Stimulated activated CD8-positive, alpha-beta memory T cell treated with anti-CD3 and anti-CD28 coated beads, Interleukin-7, amount 100 ng/mL, for 24 hours (primary cell): Measurements from ENCODE around the gene ALPI.
"Not testable (repeated sequence)": the region's sequence is repeated elsewhere in the genome, so short reads cannot be mapped to it uniquely, and the experiment has no call there.

Source experiments
- DNase-seq: peaks from one replicate; pipeline ENCODE4 v3.0.0-alpha.2; 2020; ENCODE audit warnings: low read depth

ALPI gene

DNA sequence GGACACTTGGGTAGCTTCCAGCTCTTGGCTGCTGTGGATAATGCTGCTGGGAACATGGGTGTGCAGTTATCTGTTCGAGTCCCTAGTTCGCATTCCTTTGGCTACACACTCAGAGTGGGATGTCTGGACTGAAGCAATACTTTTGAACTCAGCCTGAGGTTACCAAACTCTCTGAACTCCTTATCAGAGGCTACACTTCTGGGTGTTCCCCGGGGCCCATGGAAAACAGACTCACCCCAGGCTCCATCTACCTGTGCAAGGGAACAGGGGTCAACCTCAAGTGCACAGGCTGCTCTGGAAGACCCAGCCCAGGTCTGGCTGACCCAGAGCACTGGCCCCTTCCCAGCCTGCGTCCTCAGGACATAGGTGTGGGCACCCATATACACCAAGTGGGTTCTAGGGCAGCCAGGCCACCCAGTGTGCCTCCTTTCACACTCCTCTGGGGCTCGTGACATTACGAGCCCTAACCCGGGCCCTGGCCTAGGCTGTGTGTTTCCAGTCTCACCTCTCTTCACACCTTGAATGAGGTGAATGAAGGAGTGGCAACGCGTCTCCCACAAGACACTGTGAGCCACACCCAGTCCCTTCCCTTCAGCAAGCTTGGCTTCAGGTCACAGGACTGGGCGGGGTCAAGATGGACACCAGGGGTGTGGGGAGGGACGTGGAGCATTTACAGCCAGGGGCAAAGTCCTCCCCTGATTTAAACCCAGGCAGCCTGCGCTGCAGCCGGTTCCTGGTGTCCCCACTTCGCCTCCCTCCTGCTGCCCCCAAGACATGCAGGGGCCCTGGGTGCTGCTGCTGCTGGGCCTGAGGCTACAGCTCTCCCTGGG is at the start of gene ALPI:
ALPI (plus strand) TSS at position 728 of the 830 bp plus-strand sequence; CDS start at position 775, 47 bp downstream.
- DNase-seq: no peak

DNA sequence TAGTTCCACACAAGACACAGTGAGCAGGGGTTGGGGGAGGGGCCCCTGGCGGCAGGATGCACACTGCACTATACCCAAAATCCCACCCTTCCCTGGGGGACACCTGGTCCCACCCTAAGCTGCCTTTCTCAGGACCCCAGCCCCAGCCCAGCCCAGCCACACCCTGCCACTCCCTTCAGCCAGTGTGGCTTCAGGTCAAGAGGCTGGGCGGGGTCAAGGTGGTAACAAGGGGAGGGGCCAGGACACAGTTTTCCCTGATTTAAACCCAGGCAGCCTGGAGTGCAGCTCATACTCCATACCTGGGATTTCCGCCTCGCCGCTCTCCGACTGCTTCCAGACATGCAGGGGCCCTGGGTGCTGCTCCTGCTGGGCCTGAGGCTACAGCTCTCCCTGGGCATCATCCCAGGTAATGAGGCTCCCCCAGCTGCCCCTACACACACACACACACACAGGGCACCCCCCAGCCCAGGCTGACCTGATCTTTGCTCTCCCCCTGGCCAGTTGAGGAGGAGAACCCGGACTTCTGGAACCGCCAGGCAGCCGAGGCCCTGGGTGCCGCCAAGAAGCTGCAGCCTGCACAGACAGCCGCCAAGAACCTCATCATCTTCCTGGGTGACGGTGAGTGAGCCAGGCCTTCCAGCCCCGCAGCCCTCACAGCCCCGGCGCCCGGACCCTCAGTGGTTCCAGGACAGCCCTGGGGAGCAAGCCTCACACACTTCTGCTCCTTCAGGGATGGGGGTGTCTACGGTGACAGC is 49.2 kb upstream of the ALPI start, which contains the start of gene ALPG:
ALPG (plus strand) TSS at position 289 of the 755 bp plus-strand sequence; CDS start at position 340, 51 bp downstream.
- no peak for DNase-seq

DNA sequence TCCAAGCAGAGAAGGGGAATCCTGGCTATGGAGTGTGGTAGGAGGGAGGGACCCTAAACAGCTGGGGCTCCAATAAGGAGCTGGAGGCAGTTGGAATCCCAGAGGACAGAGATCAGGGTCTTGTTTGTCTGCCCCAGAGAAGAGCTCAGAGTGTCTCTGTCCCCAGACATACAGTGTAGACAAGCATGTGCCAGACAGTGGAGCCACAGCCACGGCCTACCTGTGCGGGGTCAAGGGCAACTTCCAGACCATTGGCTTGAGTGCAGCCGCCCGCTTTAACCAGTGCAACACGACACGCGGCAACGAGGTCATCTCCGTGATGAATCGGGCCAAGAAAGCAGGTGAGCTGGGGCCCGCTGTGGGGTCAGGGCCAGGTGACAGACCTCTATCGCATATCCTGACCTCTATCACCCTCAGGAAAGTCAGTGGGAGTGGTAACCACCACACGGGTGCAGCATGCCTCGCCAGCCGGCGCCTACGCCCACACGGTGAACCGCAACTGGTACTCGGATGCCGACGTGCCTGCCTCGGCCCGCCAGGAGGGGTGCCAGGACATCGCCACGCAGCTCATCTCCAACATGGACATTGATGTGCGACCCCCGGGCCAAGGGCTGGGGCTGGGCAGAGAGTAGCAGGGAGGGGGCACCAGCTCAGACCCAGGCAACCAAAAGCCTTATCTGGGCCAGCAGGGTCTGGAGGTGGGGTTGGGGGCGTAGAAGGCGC is 48.4 kb upstream of the ALPI start:
- not testable (repeated sequence) for DNase-seq

DNA sequence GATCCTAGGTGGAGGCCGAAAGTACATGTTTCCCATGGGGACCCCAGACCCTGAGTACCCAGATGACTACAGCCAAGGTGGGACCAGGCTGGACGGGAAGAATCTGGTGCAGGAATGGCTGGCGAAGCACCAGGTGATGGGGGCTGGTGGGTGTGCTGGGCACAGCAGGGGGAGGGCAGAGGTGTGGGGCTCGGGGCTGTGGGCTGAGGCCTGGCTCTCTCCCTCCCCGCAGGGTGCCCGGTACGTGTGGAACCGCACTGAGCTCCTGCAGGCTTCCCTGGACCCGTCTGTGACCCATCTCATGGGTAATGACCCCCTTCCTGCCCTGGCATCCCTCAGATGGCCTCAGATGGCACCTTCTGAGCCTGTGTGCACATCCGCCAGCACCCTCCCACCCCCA is 47.7 kb upstream of the ALPI start:
- DNase-seq: not testable (repeated sequence)

DNA sequence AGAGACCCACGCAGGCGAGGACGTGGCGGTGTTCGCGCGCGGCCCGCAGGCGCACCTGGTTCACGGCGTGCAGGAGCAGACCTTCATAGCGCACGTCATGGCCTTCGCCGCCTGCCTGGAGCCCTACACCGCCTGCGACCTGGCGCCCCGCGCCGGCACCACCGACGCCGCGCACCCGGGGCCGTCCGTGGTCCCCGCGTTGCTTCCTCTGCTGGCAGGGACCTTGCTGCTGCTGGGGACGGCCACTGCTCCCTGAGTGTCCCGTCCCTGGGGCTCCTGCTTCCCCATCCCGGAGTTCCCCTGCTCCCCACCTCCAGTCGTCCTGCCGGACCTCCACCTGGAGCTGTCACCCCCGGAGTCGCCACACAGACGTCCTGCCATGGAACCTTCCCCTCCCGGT is 46.3 kb upstream of the ALPI start:
- not testable (repeated sequence) for DNase-seq

DNA sequence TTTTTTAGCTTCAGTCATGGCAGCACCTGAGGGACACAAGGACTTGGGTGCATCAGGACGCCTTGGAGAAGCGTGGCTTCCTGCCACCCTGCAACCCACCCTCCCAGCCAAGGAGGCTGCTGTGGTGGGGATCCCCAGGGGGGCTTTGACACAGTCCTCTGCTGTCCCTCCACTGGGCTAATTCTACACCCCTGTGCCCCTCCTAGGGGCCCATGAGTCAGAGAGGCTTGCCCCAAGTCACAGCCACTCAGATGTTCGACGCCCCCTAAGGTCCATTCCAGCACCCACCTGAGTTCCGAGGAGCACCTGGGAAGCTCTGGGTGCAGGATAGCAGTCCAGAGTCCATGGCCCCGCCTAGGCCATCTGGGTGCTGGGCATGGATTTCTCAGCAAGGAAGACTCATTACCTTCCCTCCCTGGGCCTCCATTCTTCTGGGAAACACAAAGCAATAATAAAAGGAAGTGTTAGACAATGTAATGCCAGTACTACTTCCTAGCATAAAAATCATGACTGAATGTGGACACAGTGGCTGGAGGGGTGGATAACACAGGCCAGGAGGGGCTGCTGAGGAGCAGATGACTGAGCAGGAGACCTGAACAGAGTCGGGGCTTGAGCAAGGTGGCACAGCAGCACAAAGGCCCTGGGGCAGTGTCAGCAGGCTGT is 45.6 kb upstream of the ALPI start:
- no peak for DNase-seq

DNA sequence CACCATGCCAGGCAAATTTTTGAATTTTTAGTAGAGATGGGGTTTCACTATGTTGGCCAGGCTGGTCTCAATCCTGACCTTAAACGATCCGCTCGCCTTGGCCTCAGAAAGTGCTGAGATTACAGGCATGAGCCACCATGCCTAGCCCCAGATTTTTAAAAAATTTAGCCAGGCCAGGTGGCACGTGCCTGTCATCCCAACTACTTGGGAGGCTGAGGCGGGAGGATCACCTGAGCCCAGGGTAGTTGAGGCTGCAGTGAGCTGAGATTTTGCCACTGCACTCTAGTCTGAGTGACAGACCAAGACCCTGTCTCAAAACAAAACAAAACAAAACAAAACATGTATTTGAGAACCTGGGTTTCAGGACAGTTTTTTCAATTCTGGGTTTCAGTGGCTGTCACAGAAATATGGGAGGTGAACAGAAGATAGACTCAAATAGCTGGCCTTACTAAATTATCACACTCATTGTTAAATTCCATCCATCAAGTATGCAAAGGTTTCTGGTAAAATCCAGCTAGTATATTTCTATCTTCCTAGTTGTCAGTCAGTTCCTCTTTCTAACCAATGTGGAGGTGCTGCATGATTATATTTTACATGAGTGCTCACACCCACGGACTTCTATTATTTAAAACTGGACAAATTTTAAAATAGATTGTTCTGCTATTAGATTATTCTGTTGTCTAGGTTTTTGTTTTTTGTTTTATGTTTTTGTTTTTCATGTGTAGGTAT is 43.9 kb upstream of the ALPI start:
- DNase-seq: no peak

DNA sequence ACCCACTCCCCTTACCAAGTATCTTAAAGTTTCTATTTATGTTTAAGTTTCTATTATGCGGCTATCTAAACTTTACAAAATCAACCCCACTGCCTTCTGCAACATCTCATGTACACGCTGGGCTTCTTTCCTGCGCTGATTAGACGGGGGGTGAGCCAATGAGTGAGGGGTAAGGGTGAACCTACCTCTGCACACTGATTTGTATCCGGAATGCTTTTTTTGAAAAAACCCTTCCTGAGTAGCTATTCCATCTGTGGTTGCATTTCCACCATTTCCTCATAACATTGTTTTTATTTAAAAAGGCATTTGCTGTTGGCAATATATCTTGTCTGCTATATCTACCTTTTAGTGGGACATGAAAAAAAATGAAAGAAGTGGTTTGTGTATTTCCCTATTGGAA is 43.0 kb upstream of the ALPI start:
- DNase-seq: no peak

DNA sequence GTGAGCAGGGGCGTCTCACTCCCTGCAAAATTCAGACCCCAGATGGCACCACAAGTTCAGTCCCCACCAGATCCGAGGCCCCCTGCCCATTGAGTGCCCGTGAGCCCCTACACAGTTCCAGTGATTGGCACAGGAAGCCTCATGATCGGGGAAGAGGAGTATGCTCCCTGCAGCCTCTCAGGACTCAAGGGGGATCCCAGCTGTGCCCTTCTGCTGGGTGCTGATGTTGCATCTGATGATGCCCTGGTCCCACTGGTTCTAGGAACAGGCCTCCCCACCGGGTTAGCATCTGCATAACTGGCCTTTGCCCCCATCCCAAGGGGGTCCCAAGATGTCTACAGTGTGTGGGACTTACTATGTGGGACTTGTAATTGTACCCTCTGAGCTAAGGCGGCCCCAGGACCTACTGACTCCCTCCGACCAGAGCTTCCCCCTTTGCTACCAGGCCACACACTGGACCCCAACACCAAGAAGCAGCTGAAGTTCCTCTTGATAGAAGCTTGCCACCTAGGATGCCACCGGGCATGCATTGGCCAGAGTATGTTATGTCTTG is 40.7 kb upstream of the ALPI start:
- no peak for DNase-seq

DNA sequence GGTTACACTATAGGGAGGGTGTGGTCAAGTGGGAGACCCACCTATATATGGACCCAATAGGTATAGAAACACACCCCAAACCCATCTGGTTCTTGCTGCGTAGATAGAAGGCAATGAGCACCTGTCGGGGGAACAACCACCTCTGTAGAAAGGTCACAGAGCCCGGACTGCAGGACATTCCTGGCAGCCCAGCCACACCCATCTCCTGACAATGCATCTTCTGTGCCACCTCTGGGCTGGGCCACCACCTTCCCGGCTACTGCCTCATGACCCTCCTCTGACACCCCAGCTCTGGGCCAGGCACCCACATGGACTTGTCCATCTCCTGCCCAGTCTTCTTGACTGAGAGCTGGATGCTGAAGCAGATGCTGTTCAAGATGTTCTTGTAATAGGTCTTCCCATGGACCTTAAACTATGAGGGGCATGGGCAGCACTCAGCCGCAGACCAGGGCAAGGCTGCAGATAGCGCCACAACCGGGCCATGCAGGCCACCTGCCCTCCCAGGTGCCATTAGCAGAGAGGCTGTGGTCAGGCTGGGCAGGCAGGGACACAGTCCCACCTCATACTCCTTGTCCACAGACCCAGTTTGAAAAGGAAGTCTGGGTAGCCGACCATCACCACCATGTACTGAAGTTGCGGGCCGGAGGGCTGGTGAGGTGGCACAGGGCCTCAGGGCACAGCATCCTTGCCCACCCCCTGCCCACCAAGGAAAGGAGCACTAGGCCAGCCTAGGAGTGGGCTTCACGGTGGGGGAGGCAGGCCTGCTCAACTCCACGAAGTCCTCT is 40.0 kb upstream of the ALPI start:
- no peak for DNase-seq

DNA sequence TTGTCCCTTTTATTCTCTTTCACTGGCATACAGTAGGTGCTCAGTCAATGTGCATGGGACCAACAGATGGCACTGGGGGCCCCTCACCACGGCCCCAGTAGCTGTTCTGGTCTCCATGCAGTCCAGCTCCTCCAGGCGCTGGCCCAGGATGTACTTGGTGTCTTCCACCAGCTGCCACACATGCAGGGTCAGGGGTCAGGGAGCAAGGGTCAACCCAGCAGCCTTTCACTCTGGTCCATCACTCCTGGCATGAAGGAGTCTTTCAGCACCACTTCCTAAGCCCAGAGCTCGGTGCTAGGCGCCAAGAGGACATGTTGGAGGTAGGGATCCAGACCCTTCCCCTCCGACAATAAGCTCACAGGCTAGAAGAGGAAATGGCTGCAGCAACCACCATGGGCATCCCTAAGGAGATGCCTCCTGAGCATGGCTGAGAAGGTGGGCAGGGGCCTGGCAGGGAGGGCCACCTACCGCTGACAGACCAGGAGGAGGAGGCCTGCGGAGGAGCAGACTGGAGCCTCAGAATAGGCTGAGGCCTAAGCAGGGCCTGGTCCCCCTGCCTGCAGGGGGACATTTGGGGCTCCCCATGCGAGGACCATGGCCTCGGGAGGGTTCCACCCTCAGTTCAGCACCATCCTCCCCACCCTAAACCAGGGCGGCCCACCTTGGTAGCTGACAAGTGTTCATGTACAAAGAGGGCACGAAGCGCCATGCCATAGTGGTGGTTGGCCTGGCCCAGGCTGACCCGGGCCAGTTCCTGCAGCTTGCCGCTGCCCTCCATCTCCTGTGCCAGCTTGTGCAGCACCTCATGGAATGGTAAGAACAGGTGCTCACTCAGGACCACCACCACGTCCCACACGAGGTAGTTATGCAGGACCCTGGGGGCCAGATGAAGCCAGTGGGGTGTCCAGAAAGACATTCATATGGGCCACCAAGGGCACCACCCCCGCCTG is 39.2 kb upstream of the ALPI start:
- DNase-seq: no peak

DNA sequence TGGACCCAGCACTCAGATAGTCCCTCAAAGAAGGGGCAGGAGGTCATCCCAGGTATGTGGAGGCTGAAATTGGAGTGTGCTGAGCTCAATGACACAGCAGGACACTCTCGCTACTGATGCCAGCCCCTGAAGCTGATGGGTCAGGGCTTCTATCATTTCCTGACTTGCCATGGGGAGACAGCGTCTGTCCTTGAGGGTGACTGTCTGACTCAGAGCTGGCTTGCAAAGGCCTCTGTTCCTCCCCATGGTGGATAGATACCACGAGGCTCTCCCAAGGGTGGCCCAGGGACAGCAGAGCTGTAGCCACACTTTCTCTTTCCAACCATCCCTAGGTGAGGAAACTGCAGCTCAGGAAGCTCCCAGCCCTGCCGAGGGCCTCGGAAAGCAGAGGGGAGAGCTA is 38.5 kb upstream of the ALPI start:
- no peak for DNase-seq

DNA sequence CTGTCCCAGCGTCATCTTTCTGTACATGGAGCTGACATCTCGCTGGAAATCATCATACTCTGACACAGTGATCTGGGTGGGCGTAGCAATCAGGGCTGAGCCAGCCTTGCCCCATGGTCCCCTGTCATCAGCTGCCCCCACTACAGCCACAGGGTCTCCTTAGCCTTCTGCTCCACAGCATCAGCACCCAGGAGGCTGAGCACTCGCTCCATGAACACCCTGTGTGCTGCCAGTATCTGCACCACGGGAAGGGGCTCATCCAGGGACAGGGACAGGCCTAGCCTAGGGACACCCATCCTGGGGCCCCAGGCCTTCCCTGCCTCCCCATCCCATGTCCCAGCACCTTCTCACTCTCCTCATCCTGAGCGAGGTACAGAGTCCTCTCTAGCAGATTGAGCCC is 37.9 kb upstream of the ALPI start:
- DNase-seq: no peak

DNA sequence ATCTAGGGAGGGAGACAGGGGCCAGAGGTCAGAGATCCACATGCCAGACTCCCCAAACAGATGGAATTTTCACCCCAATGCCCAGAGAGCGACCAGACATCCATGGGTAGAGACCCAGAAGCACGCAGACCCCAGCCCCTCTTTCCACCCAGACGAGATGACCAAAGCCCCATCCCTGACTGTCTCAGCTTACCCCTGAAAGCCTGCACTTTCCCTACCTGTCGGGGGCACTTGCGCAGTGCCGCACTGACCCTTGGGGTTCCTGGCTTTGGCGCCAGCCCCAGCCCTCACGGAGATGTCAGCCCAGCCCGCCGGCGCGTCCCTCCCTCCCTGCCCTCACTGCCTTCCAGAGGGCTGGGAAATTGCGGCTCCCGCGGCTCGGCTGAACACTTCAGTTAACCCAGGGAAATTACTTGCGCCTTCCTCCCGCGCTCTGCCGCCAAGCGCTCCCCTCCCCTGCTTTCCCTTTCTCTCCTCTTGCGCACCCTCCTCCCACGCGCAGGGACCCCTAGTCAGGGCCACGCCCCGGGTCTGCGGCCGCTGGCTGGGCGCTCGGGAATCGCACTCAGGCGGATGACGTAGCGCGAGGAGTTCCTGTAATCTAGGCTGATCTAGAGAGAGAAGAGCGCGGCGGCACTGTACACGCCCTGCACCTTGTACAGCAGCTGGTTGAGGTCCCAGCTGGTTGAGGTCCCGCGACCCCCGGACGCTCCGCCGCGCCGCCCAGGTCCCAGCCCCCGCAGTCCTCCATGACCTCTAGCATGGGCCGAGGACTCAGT is 37.3 kb upstream of the ALPI start:
- no peak for DNase-seq

DNA sequence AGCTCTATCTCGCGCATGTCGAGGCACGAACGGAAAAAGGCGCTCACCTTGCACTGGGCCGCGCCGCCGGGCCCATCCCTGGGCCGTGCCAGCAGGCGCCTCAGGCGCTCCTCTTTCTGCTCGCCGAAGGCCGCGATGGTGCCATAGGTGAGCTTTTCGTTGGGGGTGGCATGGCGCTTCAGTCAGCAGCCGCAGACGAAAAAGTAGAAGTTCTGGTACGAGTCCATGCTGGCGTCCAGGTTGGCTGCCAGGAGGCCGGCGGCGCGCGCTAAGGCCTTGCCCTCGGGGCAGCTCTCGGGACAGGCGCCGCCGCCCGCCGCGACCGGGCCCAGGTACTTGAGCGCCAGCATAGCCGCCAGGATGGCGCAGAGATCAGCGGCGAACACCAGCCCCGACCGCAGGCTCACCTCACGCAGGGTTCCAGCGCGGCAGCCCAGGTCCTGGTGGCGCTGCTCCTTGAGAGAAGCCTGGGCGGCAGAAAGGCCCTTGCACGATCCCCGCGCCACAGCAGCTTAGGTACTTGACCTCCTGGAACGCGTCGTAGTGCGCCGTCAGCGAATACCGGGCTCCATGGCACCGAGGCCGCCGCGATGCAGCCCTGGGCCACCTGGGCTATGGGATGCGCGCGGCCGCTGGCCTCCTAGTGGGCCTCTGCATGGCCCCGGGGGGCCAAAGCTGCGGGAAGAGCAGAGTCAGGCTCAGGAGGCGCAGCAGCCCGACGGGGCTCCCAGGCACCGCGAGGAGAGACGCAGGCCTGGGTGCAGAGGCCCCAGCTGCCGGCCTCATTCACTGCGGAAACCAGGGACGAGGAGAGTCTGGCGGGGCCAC is 36.5 kb upstream of the ALPI start:
- no peak for DNase-seq

DNA sequence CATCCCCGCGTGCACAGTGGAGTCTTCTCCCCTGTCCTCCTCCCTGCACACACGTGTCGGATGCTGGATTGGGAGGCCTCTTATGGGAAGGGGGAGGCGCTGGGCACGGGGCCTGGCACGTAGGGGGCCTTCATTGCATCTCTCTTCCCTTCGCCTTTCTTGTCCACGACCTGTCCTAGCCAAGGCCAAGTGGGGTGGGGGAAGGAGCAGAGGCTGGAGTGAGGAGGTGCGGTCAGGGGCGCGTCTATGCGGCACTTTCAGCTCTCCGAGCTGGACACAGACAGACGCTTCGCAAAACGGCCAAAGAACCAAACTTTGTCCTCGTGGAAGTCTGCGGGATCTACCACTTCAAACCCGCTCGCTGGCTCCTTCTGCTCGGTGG is 35.9 kb upstream of the ALPI start:
- DNase-seq: no peak

DNA sequence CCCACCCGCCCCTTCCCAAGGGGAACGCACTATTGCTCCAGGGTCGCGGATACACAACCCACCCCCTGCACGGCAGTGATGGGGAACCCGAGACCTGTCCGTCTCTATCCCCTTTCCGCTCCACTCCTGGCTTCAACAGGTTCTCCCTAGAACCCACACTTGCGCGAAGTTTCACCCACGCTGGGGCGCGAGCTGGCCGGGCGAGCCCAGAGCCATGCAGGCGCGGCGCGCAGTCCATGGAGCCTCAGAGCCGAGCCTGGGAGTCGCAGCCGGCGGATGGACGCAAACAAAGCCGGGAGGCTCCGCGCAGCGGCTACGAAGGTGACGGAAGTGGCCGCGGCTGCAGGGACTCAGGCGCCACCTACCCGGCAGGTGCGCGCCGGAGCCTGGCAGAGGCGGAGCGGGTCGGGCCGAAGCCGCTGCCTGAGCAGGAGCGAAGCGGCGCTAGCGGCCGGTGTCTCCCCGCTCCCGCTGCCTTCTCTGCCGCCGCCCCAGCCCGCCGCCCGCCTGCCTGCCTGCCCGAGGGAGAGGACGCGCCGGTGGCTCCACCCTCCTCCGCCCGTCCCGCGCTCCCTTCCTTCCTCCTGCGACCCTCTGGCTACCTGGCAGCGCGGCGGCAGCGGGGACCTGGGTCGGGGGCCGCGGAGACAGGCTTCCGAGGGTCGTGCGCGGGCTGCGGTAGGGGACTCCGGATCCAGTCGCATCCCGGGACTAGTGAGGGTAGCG is 35.3 kb upstream of the ALPI start:
- DNase-seq: no peak
